ENCODE results near the gene CASP8. TPM values are rescaled to one million over a fixed set of nuclear protein-coding genes. Genes with fewer than 3 reads are reported as not detected.

CASP8 gene
- total RNA-seq, 1 donor from 2014 or later, result 14.4 TPM

GRCh38 chr2:201234663-201235135, 25.6 kb upstream of the CASP8 start:
- Histone ChIP-seq H3K4me3 (ENCODE audit: insufficient read depth, low read depth, low read length) (no peak overlapping the region), H3K36me3 (ENCODE audit: insufficient read depth, low read length) (no peaks in the 10 kb centered on the region), H4K20me1 (ENCODE audit: insufficient read depth, low read length) (no peaks in the 10 kb centered on the region), H3K9ac (ENCODE audit: low read length) (no peak overlapping the region), H2AFZ (ENCODE audit: low read depth, low read length) (no peak overlapping the region), H3K4me2 (ENCODE audit: low read length) (no peak overlapping the region), H3K79me2 (ENCODE audit: insufficient read depth, low read length) (no peaks in the 10 kb centered on the region), H3K4me1 (ENCODE audit: insufficient read depth, low read length) (no peaks in the 10 kb centered on the region), H3K27me3 (ENCODE audit: insufficient read depth, low read length) (no peaks in the 10 kb centered on the region), H3K27ac (ENCODE audit: low read depth, low read length) (no peak overlapping the region), H3K9me3 (ENCODE audit: insufficient read depth, low read depth, low read length) (no peaks in the 10 kb centered on the region)
- no peak for FAIRE-seq
- no peaks in the 10 kb centered on the region for H3K9me3 Mint-ChIP-seq (ENCODE audit: unreplicated experiment)
- no peaks in the 10 kb centered on the region for H3K36me3 Mint-ChIP-seq (ENCODE audit: low read depth, unreplicated experiment)
- DNase-seq (ENCODE audit: low read depth), result peak; percentile 23
- peaks cover 5% of the 10 kb centered on the region for H3K4me1 Mint-ChIP-seq (ENCODE audit: low read depth, unreplicated experiment)
- H3K4me3 Mint-ChIP-seq (ENCODE audit: unreplicated experiment), result no peak overlapping the region
- H3K27me3 Mint-ChIP-seq (ENCODE audit: low read depth, unreplicated experiment), result no peaks in the 10 kb centered on the region
- no peak for TF ChIP-seq EZH2 (IDR thresholded peaks at IDR 0.05; ENCODE audit: insufficient read depth, low read length)
- TF ChIP-seq CTCF (IDR thresholded peaks at IDR 0.05; ENCODE audit: insufficient read depth, low read depth, low read length), result no peak
- no peak overlapping the region for H3K27ac Mint-ChIP-seq (ENCODE audit: unreplicated experiment)

GRCh38 chr2:201235860-201236811, 24.2 kb upstream of the CASP8 start:
- H3K79me2 ChIP-seq (ENCODE audit: insufficient read depth, low read length), result no peaks in the 10 kb centered on the region
- H4K20me1 ChIP-seq (ENCODE audit: insufficient read depth, low read length), result no peaks in the 10 kb centered on the region
- H3K9ac ChIP-seq (ENCODE audit: low read length), result peak overlapping the region; percentile 46
- no peaks in the 10 kb centered on the region for H3K4me1 ChIP-seq (ENCODE audit: insufficient read depth, low read length)
- Mint-ChIP-seq H3K27me3 (ENCODE audit: low read depth, unreplicated experiment) (no peaks in the 10 kb centered on the region), H3K4me3 (ENCODE audit: unreplicated experiment) (no peak overlapping the region), H3K27ac (ENCODE audit: unreplicated experiment) (peak overlapping the region; percentile 53), H3K4me1 (ENCODE audit: low read depth, unreplicated experiment) (peaks cover 5% of the 10 kb centered on the region), H3K9me3 (ENCODE audit: unreplicated experiment) (no peaks in the 10 kb centered on the region), H3K36me3 (ENCODE audit: low read depth, unreplicated experiment) (no peaks in the 10 kb centered on the region)
- H2AFZ ChIP-seq (ENCODE audit: low read depth, low read length), result peak overlapping the region; percentile 77
- H3K9me3 ChIP-seq (ENCODE audit: insufficient read depth, low read depth, low read length), result no peaks in the 10 kb centered on the region
- H3K4me2 ChIP-seq (ENCODE audit: low read length), result peak overlapping the region; percentile 68
- FAIRE-seq (peak; percentile 65), DNase-seq (ENCODE audit: low read depth) (peak; percentile 56)
- H3K4me3 ChIP-seq (ENCODE audit: insufficient read depth, low read depth, low read length), result no peak overlapping the region
- no peak for TF ChIP-seq EZH2 (IDR thresholded peaks at IDR 0.05; ENCODE audit: insufficient read depth, low read length)
- TF ChIP-seq CTCF (IDR thresholded peaks at IDR 0.05; ENCODE audit: insufficient read depth, low read depth, low read length), result peak; percentile 65
- no peaks in the 10 kb centered on the region for H3K27me3 ChIP-seq (ENCODE audit: insufficient read depth, low read length)
- no peaks in the 10 kb centered on the region for H3K36me3 ChIP-seq (ENCODE audit: insufficient read depth, low read length)
- H3K27ac ChIP-seq (ENCODE audit: low read depth, low read length), result no peak overlapping the region

All from astrocyte (in vitro differentiated cells and primary cell).